KBM-7 (cell line): ENCODE results near the gene CREG2.
A peak's percentile ranks its signal among the peaks of the same experiment; 100 is the strongest.

Experiments used
- DNase-seq: peaks from one replicate; pipeline ENCODE4 v3.0.0-alpha.2; 2015
- in situ Hi-C: fragments of 300-500 bp; cut with MboI; formaldehyde crosslinking; loops from 2 replicates; pipeline ENCODE4 v1.14.3; 2020; ENCODE audit warnings: low sequenced_read_pairs, low pct_unique_long_range_greater_than_20kb, mixed read lengths

Gene CREG2

GRCh38 chr2:101412092-101412694 is 24.9 kb upstream of the CREG2 start:
- in situ Hi-C loops, result no loop called here
- DNase-seq, result no peak

- DNase-seq, result no peak
- in situ Hi-C loops, result no loop called here
These were observed 23.4 kb upstream of the CREG2 start for GRCh38 chr2:101410746-101411145.

GRCh38 chr2:101410114-101410513 is 22.8 kb upstream of the CREG2 start:
- no peak for DNase-seq
- in situ Hi-C loops, result no loop called here

GRCh38 chr2:101409699-101410098 is 22.4 kb upstream of the CREG2 start:
- DNase-seq, result no peak
- in situ Hi-C loops, result no loop called here

- no peak for DNase-seq
- in situ Hi-C loops, result no loop called here
These were observed 21.6 kb upstream of the CREG2 start for GRCh38 chr2:101408925-101409324.

GRCh38 chr2:101405351-101405899 is 18.1 kb upstream of the CREG2 start:
- DNase-seq, result peak; percentile 66
- in situ Hi-C loops, result no loop called here

- in situ Hi-C loops, result no loop called here
- DNase-seq, result no peak
These were observed 16.4 kb upstream of the CREG2 start for GRCh38 chr2:101403745-101404144.

- in situ Hi-C loops, result no loop called here
- DNase-seq, result no peak
These were observed 15.3 kb upstream of the CREG2 start for GRCh38 chr2:101402630-101403029.

GRCh38 chr2:101401906-101402305 is 14.6 kb upstream of the CREG2 start:
- DNase-seq, result no peak
- in situ Hi-C loops, result no loop called here

- DNase-seq, result peak; percentile 76
- in situ Hi-C loops, result no loop called here
These were observed 14.0 kb upstream of the CREG2 start for GRCh38 chr2:101401326-101401665.

- DNase-seq, result peak; percentile 48
- in situ Hi-C loops, result no loop called here
These were observed 13.4 kb upstream of the CREG2 start for GRCh38 chr2:101400506-101401325.

GRCh38 chr2:101400048-101400447 is 12.7 kb upstream of the CREG2 start:
- in situ Hi-C loops, result no loop called here
- DNase-seq, result peak; percentile 81

GRCh38 chr2:101399021-101399799 is 11.9 kb upstream of the CREG2 start:
- in situ Hi-C loops, result no loop called here
- DNase-seq, result no peak

- no peak for DNase-seq
- in situ Hi-C loops, result no loop called here
These were observed 11.0 kb upstream of the CREG2 start for GRCh38 chr2:101398116-101398821.

GRCh38 chr2:101396316-101396717 is 9.0 kb upstream of the CREG2 start:
- in situ Hi-C loops, result no loop called here
- no peak for DNase-seq

GRCh38 chr2:101395545-101396315 is 8.4 kb upstream of the CREG2 start:
- no peak for DNase-seq
- in situ Hi-C loops, result no loop called here

GRCh38 chr2:101388232-101388631 is 929 bp upstream of the CREG2 start:
- no peak for DNase-seq
- in situ Hi-C loops, result no loop called here

GRCh38 chr2:101386599-101387150 is 628 bp downstream of the CREG2 start:
- no peak for DNase-seq
- in situ Hi-C loops, result no loop called here
